H1 (cell line): ENCODE results near the gene CERS1.

Experiments
- ASH2L ChIP-seq: fragments of 200-600, 300-600 bp; sonication (generic); IDR thresholded peaks from one replicate; pipeline ENCODE4 v1.7.1; 2017; ENCODE audit warnings: low read length
- ATF2 ChIP-seq: IDR thresholded peaks from 2 replicates; pipeline ENCODE4 v1.6.1; 2012; ENCODE audit warnings: low read length, inconsistent platforms
- CTCF ChIP-seq, 3 experiments: IDR thresholded peaks; 1 replicate in 2 of 3; 2 replicates in 1 of 3; pipeline versions ENCODE4 v1.5.1 to v1.6.1; 2011; ENCODE audit warnings: low read length in 3 of 3, mild to moderate bottlenecking in 3 of 3, inconsistent platforms in 2 of 3, low read depth in 1 of 3, moderate library complexity in 1 of 3; ENCODE audit not compliant: insufficient read depth in 1 of 3; ENCODE audit errors: control extremely low read depth in 1 of 3
- EP300 ChIP-seq, 2 experiments: IDR thresholded peaks; 1 replicate in 1 of 2; 2 replicates in 1 of 2; pipeline ENCODE4 v1.6.1; 2011 to 2012; ENCODE audit warnings: low read depth in 2 of 2, low read length in 2 of 2, mild to moderate bottlenecking in 2 of 2, borderline replicate concordance in 1 of 2, inconsistent platforms in 1 of 2, moderate library complexity in 1 of 2
- EZH2 ChIP-seq: fragments of 200-600 bp; sonication (generic); IDR thresholded peaks from 2 replicates; pipeline ENCODE4 v1.7.1; 2012; ENCODE audit warnings: low read depth, mild to moderate bottlenecking, moderate library complexity, low read length, inconsistent platforms; ENCODE audit not compliant: severe bottlenecking
- POLR2A ChIP-seq, 2 experiments: IDR thresholded peaks; 1 replicate in 1 of 2; 2 replicates in 1 of 2; pipeline ENCODE4 v1.6.1; 2011; ENCODE audit warnings: low read depth in 2 of 2, low read length in 2 of 2, mild to moderate bottlenecking in 2 of 2; ENCODE audit errors: control extremely low read depth in 1 of 2
- RAD21 ChIP-seq, 2 experiments: IDR thresholded peaks in 1 of 2; conservative IDR thresholded peaks in 1 of 2; 2 replicates each; pipeline ENCODE4 v1.6.1; 2011; ENCODE audit warnings: low read depth in 2 of 2, low read length in 2 of 2, improper control_type of control experiment in 1 of 2, inconsistent platforms in 1 of 2, mild to moderate bottlenecking in 1 of 2, moderate library complexity in 1 of 2
- SIN3A ChIP-seq, 2 experiments: IDR thresholded peaks in 1 of 2; conservative IDR thresholded peaks in 1 of 2; 2 replicates each; pipeline ENCODE4 v1.6.1; 2011 to 2012; ENCODE audit warnings: low read length in 2 of 2, improper control_type of control experiment in 1 of 2, low read depth in 1 of 2, mild to moderate bottlenecking in 1 of 2
- SP1 ChIP-seq: IDR thresholded peaks from 2 replicates; pipeline ENCODE4 v1.6.1; 2011; ENCODE audit warnings: low read depth, low read length
- TF ChIP-seq, protein P1 (sequence below): IDR thresholded peaks from 2 replicates; pipeline ENCODE4 v1.6.1; 2012; ENCODE audit warnings: inconsistent platforms
- TF ChIP-seq, protein P2 (sequence below): IDR thresholded peaks from 2 replicates; pipeline ENCODE4 v1.6.1; 2011; ENCODE audit warnings: low read depth, mild to moderate bottlenecking, low read length; ENCODE audit not compliant: insufficient read depth

- TF ChIP-seq EP300 (IDR thresholded peaks at IDR 0.05; ENCODE audit: borderline replicate concordance in 1 of 2, low read depth in 2 of 2, low read length in 2 of 2) (no peak), CTCF (IDR thresholded peaks at IDR 0.05; ENCODE audit: control extremely low read depth in 1 of 3, insufficient read depth in 1 of 3, low read depth in 1 of 3, low read length in 3 of 3) (no peak), POLR2A (IDR thresholded peaks at IDR 0.05; ENCODE audit: control extremely low read depth in 1 of 2, low read depth in 2 of 2, low read length in 2 of 2) (no peak), RAD21 (IDR thresholded peaks at IDR 0.05 in 1 of 2, conservative IDR thresholded peaks at IDR 0.05 in 1 of 2; ENCODE audit: low read depth in 2 of 2, low read length in 2 of 2) (no peak), ATF2 (no peak), EZH2 (no peak), SIN3A (conservative IDR thresholded peaks at IDR 0.05 in 1 of 2, IDR thresholded peaks at IDR 0.05 in 1 of 2; ENCODE audit: low read depth in 1 of 2, low read length in 2 of 2) (no peak), ASH2L (no peak), SP1 (no peak)
- TF ChIP-seq, protein P1, sequence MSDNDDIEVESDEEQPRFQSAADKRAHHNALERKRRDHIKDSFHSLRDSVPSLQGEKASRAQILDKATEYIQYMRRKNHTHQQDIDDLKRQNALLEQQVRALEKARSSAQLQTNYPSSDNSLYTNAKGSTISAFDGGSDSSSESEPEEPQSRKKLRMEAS = no peak
- TF ChIP-seq, protein P2, sequence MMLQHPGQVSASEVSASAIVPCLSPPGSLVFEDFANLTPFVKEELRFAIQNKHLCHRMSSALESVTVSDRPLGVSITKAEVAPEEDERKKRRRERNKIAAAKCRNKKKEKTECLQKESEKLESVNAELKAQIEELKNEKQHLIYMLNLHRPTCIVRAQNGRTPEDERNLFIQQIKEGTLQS = no peak
Measured at GRCh38 chr19:18910010-18910409, 14.1 kb upstream of the CERS1 start.
